HG03045 (cell line): Measurements from ENCODE around the gene ZNF407.
"Not testable (repeated sequence)": the region's sequence is repeated elsewhere in the genome, so short reads cannot be mapped to it uniquely, and the experiment has no call there.

Experiments
- ATAC-seq: cut with Tn5 transposase; IDR thresholded peaks from one replicate; pipeline ENCODE4 v1.9.1; 2021; ENCODE audit warnings: mild to moderate bottlenecking, moderate library complexity; ENCODE audit not compliant: unreplicated experiment

Gene ZNF407

DNA sequence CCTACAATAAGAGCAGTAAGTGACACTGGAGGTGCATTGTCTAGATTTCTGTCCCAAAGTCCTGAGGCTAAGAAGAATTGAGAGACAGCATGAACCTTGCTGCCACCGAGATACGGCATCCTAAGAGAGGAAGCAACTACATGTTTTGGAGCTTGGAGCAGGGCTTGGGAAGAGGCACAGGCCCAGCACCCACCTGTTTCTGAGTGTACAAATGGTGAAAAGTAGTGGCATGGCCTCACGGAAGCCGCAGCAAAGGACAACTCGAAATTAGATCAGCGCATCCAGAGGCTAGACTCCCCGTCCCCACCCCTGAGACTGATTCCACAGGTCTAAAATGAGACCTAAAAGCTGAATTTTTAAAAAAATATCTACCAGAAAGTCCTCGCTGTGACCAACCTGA, 483.8 kb downstream of the ZNF407 start:
- no peak for ATAC-seq

DNA sequence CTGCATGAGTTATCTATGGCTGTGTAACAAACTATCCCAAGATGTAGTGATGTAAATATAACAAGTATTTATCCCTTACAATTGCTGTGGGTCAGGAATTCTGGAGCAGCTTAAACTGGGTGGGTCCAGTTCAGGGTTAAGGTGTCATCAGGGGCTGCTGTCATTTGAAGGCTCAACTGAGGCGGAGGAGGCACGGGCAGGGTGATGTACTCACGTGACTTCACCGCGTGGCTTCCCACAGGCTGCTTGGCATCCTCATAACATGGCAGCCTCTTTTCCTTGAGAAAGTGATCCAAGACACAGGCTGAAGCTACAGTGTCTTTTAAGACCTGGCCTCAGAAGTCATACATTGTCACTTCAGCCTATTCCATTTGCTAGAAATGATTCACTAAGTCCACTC, 485.5 kb downstream of the ZNF407 start:
- ATAC-seq: no peak

DNA sequence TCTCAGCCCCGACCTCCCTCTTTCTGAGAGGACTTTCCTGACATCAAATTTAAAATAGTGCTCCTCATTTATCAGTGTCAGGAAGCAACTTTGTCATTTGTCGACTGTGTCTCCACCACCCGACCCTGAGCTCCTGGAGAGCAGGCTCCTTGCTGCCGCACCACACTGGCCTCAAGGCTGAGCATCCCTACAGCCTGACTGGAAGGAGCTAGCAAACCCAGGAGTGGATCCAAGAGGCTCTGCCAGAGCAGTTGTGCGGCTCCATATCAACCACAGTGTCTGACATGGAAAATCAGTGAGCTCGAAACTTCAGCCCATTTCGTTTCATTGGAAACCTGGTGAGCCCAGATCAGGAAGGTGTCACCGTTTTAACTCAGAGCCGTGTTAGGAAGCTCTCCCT, 486.1 kb downstream of the ZNF407 start:
- ATAC-seq: no peak

DNA sequence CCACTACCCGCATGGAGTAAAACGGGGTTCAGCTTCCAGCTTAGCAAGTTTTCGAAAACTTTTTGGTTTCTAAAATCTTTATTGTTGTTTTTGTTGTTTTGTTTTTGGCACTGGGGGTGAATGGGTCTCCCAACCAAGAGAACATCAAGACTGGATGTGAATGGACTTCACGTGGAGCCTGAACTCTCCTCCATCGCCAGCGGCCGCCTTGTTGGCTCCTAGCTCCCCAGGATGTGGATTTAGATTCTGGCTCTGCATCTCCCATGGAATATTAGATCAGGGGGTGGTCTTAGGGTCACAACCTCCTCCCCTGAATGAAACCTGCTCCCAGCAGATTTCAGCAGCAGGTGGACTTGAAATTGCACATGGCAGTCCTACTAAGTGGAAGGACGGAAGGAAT, 488.0 kb downstream of the ZNF407 start:
- ATAC-seq: not testable (repeated sequence)

DNA sequence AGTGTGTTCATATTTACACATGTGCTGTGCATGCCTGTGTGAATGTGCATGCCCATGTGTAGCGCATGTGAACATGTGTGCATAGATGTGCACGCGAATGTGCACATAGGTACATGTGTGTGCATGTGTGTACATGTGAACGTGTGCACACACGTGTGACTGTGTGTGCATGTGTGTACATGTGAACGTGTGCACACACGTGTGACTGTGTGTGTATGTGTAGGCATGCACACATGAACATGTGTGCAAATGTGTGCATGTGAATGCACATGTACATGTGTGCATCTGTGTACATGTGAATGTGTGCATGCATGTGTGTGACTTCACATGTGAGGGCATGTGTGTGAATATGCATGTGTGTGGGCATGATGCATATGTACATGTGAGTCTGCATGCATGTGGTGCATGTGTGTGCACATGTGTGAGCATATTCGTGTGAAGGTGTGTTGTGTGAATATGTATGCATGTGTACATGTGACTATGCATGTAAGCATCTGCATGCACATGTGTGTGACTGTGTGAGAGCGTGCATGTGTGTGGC, 488.9 kb downstream of the ZNF407 start:
- ATAC-seq: no peak

DNA sequence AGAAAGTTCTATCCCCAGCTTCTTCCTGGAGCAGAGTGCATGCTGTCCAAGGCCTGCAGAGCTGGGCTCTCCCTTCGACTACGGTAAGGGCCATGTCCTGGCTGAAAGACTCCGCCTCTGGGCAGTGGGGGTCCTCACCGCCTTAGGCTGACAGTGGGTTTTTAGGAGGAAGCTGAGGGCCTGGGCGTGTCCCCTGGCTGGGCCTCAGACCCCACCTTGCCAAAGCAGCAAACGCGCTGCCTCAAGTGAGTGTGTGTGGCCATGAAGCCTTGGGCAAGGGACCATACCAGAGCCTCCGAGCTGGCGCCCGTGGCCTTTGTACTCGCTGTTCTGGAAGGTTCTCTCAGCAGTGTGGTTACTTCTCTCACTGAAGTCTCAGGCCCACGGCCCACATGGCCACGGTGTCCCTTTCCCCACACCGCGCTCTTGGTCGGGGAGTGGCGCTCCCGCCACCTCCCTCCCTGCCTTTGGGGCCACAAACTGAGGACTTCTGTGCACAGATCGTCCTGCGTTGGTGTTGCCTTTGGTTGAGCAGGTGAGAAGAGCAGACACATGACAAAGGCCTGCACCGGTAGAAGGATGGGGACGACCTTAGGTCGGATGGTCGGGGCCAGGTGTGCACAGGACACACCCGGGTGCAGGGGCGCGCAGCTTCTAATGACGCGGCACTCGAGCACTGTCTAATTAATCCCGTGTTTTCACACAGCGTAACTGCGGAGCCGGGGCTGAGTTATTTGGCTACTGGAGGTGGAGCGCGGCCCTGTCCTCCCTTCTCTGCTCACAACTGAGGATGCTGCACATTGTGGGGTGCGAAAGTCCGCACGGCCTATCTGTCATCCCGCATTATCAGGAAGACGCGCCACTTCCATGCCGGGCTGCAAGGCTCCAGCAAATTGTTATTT, 489.7 kb downstream of the ZNF407 start:
- no peak for ATAC-seq

DNA sequence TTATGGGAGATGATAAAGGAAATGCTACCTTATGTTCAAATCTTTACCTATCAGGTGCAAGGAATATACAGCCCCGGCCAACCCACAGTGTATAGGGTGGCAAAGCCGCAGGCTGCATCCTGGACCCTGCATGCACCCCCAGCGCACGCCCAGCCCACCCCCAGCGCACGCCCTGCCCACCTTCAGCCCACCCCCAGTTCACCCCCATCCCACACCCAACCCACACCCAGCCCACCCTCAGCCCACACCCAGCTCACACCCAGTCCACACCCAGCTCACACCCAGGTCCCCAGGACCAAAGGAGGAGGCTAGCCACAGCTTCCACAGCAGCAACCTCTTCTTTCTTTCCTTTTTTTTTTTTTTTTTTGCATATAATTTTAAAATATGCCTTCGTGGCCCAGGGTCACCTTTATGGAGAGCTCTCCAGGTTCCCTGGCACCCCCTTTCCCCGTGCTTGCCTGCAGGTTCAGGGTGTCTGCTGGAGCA, 490.4 kb downstream of the ZNF407 start:
- ATAC-seq: no peak

DNA sequence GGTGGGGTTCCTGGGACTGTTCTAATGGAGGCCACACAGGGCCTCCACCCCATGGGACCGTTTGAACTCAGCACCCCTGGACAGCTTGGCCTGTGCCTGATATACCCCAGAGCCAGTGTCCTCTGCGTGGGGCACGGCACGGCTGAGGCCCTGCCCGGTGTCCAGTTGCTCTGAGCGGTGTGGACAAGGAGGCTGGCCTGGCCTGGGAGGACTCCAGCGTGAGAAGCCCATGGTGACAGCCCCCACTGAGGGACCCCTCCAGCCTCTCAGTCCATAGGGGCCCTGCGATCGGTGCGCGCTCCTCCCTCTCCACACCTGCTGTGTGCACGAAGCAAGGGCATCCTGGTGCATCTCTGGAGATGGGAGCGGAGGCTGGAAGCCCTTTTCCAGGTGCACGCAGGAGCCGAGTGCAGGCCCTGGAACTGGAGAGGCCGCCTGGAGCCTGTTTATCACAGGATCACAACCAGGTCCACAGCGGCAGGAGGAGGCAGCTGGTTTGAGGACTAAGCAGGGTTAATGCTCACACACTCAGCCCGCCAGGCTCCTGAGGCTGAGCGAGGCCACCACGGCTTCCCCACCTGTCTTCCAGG, 491.0 kb downstream of the ZNF407 start:
- no peak for ATAC-seq

DNA sequence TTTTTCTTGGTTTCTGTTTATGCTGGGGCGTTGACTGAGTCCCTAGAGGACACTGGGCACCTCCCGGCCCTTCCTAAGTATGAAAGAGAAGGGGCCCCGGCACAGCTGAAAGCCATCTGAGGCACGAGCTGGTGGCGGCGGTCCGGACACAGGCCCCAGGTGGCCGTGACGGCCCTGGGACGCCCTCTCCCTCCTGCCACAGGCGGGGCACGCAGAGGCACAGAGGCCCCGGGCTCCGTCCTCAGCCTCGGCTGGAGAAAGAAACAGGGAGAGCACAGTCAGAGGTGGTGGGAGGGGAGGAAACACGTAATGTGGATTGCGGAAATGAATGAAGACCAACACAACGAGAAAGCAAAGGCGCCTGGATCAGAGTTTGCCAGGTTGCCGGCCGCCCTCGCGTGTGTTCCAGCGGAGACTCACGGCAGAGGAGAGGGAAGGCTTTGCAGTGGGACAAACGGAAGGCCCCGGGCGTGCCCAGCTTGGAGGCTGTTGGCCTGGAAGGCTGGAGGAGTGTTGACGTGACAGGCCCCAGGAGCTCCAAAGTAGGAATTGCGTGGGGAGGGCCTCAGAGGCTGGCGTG, 492.2 kb downstream of the ZNF407 start:
- ATAC-seq: no peak

DNA sequence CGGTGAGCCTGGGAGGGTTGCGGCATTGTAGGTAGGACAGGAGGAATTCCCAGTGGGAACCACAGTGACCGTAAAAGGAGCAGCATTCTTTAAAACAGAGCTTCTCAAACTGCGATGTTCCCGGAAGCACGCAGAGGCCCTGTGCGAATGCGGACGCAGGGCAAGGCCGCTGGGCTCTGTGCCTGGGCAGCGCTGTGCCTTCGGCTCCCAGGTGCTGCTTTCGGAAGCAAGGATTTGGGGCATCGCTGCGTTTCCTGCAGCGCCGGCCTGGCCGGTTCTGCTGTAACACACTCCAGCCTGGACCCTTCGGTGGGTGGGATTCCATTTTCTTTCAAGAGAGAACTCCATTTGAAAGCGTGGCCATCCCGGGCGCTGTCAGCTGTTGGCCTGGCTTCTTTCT, 492.7 kb downstream of the ZNF407 start:
- no peak for ATAC-seq

DNA sequence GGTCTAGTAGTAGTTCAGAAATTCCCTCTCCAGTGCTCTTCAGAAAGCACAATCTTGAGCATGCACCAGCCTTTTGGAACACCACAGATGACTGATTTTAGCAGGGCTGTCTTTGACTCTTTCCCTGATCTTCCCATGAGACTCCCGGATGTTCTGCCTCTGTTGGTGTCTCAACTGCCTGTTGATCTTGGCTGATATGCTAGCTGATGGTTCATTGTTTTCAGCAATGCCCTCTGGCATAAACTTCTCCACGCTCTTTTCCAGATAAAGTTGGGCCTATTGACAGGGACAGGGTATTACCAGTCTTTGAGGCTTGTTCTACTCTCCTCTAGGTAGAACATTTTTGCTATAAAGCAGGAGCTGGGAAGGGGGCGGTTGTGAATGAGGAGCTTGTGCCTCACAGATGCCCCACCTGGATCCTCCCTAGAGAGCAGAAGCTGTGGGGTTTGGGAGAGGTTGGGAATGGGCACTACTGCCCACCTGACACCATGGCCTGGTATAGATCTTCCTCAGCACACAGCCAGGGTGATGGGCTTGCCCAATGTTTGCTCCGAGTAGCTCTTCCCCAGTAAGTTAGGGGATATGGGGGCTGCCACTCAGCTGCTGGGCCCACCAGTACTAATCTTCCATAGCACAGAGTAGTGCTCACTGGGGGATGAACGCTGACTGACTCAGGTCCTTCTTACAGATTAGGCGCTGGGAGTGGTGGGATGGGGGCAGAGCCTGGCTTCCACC, 500.0 kb downstream of the ZNF407 start:
- ATAC-seq: no peak

DNA sequence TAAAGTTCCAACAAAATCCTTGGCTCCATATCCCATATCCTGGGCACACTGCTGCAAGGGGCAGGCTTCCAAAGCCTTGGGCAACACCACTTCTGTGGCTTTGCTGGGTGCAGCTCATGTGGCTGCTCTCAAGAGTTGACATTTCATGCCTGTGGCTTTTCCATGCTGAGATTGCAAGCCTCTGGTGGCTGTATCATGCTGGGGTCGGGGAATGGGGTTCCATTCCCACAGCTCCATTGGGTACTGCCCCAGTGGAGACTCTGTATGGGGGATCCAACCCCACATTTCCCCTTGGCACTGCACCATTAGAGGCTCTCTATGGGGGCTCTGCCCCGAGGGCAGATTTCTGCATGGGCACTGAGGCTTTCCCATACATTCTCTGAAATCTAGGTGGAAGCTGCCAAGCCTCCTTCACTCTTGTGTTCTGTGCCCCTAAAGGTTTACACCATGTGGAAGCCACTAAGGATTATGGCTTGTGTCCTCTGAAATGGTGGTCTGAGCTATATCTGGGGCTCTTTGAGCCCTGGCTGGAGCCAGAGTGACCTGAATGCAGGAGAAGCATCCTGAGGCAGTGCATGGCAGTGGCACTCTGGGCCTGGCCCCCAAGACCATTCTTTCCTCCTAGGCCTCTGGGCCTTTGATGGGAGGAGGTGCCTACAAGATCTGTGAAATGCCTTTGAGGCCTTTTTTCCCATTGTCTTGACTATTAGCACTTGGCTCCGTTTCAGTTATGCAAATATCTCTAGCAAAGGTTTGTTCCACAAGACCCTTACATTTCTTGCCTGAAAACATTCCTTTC, 503.4 kb downstream of the ZNF407 start:
- no peak for ATAC-seq

DNA sequence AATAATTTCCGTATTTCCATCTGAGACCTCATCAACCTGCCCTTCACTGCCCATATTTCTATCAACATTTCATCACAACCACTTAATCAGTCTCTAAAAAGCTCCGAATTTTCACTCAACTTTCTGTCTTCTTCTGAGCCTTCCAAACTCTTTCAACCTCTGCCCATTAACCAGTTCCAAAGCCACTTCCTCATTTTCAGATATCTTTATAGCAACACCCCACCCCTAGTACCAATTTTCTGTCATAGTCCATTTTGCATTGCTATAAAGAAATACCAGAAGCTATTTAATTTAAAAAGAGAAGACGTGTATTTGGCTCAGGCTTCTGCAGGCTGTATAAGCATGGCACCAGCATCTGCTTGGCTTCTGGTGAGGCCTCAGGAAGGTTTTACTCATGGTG, 504.2 kb downstream of the ZNF407 start:
- ATAC-seq: no peak

DNA sequence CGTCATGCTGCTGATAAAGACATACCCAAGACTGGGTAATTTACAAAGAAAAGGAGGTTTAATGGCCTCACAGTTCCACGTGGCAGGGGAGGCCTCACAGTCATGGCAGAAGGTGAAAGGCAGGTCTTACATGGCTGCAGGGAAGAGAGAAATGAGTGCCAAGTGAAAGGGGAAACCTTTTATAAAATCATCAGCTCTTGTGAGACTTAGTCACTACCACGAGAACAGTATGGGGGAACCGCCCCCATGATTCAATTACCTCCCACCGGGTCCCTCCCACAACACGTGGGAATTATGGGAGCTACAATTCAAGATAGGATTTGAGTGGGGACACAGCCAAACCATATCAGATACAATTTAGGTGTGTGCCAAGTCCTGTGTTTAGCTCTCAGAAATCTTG, 506.4 kb downstream of the ZNF407 start:
- not testable (repeated sequence) for ATAC-seq

DNA sequence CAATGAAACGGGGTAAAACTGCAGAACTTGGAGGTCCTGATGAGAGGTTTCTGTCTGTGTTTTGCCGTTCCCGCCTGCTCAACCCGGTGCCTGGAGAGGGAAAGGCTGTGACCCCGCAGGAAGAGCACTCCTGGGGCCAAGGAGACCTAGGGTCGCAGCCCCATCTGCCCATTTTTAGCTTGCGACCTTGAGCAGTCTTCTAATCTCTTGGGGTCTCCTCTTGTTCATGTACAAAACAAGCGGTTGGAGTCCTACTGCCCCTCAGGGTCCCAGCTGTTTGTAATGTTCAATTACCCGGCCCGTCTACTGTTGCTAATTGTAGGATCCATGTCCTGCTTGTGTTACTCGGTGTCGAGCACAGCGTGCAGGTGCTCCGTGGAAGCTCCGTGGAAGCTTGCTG, 506.8 kb downstream of the ZNF407 start:
- ATAC-seq: no peak

DNA sequence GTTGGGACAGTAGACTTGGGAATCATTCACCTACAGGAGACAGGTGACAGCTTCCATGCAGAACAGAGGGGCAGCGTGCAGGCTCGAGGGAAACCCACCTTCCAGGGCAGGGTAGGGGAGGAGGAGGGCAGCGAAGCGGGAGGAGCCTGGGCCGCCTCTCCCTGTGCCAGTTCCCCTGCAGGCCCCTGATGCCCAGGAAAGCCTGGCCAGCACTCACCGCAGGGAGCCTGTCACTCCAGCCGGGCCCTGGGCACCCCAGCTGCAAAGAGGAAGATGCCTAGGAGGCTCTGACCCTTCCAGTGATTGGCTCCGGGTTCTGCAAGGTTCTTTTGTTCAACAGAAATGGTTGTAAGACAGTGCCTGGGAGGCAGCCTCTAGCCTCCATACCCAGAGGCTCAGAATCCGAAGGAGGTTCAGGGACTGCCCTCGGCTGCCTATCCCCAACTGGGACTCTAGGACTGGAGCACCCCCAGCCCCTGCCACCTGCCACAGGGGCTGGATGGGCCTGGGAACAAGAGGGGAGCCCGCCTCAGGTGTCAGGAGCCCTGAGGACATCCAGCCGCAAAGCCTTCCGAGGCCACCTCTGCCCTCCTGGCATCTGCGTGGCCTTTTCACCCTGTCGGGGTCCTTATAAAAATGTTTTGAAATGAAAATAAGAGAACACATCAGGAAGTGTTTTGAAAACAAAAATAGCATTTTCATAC, 508.0 kb downstream of the ZNF407 start:
- ATAC-seq: no peak

DNA sequence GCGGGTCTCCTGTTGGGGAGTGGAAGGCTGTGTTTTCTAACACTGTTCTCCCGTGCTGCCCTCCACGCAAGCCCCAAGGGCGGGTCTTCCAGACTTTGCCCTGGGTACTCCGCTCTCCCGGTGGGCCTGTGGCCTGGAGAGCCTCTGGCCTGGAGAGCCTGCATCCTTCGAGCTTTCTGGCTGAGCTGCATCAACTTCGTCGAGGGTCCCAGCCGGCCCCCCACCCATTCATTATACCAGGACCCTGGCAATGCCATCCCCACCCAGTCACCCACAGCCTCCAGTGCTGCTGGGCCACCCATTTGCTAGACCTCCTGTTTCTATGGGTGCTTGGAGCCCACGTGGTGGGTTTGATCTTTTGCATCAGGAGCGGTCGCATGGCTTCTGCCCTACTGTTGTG, 509.1 kb downstream of the ZNF407 start:
- no peak for ATAC-seq

DNA sequence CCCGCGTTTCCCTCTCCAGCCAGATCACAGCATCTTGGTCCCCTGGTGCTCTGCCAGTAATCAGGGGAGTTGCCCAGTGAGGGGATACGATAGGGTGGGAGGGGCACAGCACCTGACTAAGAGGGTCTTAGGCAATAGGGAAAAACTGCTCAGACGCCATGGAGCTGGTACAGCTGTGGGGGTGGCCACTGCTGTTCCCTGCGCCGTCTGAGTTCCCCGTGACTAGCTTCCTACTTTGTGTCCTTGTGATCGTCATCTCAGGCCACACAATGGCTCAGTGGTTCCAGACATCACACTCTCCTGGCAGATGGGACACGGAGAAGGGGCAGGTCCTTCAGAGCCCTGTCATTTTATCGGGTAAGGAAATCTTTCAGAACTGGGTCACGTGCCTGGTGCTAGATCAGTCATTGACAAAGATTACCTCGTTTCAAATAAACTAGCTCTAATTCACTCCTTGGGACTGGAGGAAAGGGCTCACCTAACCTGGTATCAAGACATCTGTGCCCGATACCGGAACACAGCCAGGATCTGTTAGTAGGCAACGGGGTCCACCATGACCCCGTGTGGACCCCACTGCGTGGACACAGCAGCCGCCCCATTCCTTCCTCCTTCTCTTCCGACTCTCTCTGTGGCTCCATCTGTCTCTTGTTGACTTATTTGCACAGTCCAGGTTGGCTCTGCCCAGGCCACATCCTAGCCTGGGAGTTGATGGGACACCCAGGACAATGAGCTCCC, 509.7 kb downstream of the ZNF407 start:
- ATAC-seq: no peak

DNA sequence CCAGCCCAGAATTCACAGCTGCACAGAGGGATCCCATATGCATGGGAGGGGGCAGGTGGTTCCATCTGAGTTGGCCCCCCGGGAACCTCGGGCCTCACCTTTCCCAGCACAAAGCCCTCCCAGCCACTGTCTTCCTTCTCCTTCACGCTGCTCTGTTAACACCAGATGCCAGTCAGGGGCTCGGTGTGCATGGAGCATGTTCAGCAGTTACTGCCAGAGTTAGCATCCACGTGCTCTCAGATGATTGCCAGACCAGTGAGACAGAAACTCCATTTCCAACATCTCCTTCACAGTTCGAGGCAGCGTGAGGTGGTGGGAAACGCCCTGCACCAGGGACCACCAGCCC, 510.2 kb downstream of the ZNF407 start:
- no peak for ATAC-seq
